LHCN-M2 (cell line): ENCODE data around the gene BPI. TPM values are rescaled to one million over a fixed set of nuclear protein-coding genes. Genes with fewer than 3 reads are reported as not detected.
A peak's percentile ranks its signal among the peaks of the same experiment; 100 is the strongest.
"Not testable (repeated sequence)": the region's sequence is repeated elsewhere in the genome, so short reads cannot be mapped to it uniquely, and the experiment has no call there.

Experiments
- DNase-seq: peaks from one replicate; pipeline ENCODE4 v3.0.0-alpha.2; 2012; ENCODE audit warnings: low read depth
- total RNA-seq: library from RNA; depleted of rRNA; stranded (reverse); fragments of >200 nt; gene quantifications from 2 replicates; pipeline ENCODE4 v1.2.3, GENCODE V29; 2014

Gene BPI
- total RNA-seq, 1 experiment from 2014 or later: not detected

DNA sequence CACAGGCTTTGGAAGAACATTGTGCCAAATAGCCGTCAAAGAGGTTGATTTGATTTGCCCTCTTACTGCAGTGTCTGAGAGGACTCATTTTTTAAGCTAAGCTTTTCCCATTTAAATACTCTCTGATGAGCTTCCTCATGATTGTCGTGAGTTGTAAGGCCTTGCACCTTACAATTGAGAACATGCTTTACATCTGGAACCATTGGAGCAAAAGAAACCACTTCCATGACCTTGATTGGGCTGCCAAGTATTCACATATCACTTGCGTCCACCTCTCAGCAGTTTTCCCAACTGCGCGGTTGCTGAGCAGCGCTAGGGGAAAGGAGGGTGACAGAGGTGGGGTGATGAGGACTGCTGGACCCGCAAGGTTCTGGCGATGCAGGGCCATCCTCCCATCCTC lies 30.1 kb downstream of the BPI start:
- DNase-seq: no peak

DNA sequence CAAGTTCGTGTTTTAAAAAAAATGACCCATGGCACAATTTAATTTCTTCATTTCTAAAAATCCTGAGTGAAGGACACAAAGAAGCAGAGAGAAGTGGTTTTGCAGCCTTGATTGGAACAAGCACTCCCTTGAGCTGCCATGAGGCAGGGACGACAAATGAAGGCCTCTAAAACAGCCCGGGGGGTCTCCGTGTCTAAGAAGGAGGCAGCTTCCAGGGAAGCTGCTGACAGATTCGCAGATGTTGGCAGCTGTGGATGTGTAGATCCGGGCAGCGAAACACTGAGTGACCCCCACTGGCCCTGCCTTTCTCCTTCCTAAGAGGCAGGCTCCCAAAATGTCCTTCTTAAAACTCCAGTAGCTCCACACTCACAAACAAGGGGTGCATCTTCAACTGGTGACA lies 32.8 kb downstream of the BPI start:
- DNase-seq: no peak

DNA sequence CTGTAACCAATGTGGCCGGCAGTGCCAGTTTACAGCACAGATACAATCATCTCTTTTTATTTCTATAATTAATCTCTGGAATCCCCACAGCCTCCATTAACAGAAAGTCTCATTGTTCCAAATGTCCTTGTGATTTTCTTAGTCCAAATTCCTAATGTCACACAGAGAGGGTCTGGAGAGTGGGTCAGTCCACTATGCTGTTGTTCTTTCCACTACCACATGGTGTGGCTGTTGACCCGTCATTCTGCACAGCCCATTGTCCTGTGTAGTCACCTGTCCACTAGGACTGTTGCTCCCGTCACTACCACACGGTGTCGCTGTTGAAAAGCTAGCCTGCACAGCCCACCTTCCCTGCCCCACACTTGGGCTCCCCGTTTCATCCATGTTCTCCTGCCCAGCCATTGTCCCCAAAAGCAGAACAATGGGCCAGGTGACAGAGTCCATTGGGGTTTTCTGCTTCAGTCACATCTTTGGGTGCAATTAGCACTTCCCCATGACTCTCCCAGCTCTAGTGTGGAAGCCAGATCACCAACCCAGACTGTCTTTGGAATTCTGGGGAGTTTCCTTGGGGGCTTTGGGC lies 33.7 kb downstream of the BPI start:
- DNase-seq: peak; percentile 31

DNA sequence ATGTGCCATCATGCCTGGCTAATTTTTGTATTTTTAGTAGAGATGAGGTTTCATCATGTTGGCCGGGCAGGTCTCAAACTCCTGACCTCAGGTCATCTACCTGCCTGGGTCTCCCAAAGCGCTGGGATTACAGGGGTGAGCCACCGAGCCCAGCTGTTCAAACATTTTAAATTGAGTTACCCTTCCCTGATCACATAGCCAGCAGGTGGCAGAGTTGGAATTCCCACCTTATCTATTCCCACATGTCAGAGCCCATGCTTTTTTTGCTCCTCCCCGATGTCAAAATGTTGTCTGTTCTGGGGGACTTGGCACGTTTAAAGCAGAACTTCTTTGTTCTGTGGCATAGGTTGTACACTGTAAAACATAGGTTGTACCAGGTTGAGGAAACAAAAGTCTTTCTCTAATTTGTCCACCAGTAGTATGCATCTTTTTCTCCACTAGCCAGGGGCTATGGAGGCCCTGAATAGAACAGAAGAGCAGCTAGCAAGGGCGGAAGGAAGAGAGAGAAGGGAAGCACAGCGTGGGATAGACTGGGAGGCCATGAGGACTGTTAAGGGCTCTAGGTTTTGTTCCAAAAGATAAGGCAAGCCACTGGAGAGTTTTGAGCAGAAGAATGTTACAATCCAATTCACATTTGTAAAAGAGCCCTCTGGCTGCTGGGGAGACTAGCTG lies 35.0 kb downstream of the BPI start:
- no peak for DNase-seq

DNA sequence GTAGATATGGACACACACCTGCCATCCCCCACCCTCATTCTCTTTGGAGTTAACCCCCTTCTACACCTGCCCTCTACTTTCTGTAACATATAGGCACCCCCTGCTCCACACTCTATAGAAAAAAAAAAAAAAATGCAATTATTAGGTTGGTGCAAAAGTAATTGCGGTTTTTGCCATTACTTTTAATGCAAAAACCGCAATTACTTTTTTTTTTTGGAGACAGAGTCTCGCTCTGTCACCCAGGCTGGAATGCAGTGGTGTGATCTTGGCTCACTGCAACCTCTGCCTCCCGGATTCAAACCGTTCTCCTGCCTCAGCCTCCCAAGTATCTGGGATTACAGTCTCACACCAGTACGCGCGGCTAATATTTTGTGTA lies 35.6 kb downstream of the BPI start:
- not testable (repeated sequence) for DNase-seq

DNA sequence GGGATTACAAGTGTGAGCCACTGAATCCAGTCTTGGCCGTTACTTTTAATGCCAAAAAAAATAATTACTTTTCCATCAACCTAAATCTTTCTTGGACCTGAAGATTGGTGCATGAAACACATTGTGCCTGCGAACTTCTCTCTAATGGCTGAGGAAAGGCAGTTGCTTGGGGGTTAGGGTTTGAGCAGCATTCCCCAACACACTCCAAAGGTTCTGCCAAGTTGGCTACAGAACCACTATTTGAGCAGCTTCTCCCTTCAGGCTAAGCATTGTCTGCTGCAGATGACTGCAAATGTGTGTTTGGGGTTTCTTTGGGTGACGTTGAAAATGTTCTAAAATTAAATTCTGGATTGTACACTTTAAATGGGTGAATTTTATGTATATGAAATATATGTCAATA lies 36.0 kb downstream of the BPI start:
- DNase-seq: no peak

DNA sequence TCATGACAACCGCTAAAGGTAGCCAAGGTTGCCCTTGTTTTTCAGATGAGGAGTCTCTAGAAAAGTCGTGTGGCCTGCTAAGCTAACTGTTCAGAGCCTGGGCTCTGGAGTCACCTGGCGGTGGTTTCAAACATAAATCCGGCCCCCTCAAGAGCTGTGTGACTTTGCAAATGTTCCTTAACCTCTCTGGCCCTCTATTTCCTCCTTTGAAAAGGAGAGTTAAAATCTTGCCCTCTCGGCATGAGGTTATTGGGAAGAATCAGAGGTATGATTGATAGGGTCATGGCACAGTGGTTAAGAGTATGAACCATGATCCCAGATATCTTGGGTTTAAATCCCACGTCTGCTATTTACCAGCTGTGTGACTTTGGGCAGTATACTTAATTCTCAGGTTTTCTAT lies 36.7 kb downstream of the BPI start:
- no peak for DNase-seq

DNA sequence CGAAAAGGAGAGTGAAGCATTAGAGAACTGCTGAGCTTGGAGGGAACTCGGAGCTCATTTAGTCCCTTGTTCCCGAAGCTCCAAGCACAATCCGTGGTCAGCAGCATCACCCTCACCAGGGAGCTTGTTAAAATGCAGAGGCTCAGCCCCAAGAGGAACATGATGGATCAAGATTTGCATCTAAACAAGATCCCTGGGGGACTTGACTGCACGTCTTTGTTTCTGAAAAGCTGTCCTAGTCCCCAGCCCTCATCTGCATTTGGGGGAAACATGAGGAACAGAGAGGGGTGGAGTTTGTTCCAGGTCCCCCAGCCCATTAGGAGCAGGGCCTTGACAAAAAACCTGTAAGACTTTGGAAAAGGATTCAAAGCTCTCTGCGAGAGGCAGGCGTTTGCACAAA lies 38.3 kb downstream of the BPI start:
- DNase-seq: no peak

DNA sequence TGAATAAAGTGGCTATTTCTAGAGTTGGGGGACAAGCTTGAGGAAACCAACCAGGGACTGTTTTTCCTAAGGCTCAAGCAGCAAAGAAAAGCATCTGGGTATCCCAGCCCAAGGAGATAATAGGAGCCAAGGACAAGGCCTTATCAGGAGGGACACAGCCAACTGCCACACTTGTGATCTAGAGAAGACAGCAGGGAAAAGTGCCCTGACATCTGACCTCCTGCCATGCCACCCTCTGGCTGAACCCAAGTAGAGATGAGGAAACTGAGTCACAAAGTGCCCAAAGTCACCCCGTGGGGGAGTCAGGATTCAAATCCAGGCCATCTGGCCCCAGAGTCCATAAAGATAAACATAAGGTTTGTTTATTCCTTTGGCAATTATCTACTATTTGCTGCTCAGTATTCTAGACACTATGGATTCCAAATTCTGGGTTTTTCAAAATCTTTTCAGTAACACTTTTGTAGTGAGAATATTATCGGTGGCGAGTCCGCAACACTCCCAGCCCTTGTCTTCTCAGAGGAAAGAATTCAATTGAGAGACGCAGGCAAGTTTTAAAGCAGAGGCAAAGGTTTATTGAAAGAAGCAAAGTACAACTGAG lies 38.9 kb downstream of the BPI start:
- DNase-seq: no peak

DNA sequence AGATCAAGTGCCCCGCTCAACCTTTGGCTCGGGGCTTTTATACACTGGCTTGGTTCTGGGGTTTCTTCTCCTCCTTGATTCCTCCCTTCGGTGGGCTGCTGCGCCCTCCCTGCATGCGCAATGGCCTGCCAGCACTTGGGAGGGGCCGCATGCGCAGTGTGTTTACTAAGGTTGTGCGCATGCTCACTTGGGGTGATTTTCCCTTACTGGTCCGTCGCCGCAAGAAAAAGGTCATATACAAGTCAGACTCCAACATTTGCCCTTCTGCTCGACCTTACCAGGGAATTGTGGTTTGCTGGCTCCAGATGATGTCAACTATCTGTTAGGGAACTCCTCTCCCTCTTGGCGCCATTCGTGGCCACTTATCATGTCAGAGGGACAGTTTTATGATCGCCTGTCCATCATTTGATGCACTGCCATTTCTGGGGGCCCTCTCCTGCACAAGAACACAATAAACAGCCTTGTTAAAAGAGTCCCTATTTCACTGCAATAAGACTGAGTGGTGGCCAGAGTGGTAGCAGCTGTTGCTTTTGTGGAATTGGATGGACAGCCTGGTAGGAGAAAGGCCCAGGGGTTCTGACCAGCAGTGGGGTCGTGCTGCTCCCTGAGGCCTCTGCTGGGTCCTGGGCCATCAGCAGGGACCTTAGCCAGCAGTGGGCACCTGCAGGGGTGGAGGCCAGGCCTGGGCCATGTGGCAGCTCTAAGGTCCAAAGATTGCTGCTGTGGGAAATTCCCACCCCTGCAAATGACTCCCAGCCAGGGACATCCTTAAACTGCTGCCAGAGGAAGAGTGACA lies 39.6 kb downstream of the BPI start:
- DNase-seq: no peak

DNA sequence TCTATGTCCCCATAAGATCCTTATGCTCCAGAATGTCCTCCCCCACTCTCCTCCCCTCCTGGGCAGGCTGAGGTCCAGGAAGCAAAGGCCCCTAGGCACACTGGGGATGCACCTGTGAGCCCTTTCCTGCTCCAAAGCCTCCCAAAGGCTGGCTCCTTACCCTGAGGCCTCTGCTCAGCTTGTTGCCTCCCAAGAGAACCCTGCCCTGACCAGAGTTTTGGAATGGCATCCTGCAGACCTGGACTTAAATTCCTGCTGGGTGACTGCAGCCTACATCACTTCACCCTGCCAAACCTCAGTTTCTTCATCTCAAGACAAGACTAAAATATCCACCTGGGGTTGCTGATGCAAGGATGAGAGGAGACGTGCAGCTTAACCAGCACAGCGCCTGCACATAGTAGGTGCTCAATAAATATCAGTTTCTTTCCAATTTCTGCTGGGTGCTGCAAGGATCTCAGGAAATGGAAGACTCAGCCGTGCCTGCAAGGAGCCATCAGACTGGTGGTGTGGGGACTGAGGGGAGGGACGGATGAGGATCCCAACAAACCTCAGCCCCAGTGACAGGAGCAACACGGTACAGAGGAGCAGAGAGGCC lies 40.2 kb downstream of the BPI start:
- no peak for DNase-seq

DNA sequence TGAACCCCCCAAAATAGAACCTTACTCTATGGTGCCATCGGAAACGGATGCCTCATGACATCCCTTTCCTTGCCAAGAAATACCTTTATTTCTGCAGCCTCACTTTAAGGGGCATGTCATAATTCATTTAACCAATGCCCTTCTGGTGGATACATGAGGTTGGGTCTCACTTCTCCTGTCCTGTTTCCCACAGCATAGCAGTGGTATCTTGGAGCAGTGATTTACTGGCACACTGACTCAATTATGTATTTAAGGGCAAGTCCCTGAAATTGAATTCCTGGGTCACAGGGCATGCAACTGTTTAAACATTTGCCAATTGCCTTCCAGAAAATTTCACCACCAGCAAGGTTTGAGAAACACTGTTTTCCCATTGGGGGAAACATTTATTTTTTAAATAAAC lies 41.7 kb downstream of the BPI start:
- no peak for DNase-seq

DNA sequence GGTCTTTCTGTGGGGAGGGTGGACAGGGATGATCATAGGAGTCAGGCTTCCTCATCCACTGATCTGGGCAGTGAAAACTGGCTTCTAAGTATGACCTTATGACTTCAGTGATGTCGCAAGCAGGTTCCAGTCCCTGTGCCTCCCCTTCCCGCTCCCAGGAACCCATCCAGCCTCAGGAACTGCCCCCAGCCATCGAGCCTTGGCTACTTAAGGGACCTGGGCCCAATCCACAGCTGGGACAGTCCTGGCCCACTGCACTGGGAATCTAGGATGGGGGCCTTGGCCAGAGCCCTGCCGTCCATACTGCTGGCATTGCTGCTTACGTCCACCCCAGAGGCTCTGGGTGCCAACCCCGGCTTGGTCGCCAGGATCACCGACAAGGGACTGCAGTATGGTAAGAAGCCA lies 42.3 kb downstream of the BPI start, which contains the start of gene LBP:
Gene LBP (plus strand): TSS at position 236 of the 405 bp plus-strand sequence. CDS start 35 bp downstream, at position 271.
- DNase-seq: no peak

DNA sequence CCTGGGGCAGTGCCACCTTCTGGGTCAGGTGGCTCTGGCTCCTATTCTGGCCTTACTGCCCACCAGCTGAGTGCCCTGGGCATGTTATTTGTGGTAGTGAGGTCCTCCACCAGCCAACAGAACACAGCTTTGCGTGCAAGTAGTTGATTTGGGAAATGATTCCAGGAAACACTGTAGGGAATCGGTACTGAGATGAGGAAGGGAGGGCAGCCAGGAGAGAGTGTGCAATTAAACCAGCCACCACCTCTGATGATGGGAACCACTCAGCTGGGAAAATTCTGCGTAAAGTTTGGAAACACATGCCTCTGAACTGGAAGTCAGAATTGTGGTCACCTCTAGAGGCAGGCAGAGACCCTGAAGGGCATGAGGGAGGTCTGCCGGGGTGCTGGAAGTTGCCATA lies 42.8 kb downstream of the BPI start:
- no peak for DNase-seq

DNA sequence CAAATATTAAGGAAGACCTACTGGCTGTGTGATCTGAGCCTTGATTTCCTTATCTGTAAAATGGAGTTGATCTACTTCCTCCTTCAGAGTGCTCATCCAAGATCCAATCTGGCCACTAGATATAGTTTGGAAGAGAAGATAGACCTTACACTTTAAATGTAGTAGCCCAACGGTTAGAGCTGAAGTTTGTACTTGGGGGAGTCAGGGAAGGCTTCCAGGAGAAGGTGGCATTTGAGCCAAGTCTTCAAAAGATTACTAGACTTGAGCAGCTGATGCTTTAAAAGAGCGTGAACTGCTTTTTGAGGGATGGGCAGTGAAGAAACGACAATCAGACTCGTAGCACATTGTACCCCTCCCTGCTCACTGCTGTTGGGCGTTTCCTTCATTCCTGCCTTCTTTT lies 45.9 kb downstream of the BPI start:
- no peak for DNase-seq

DNA sequence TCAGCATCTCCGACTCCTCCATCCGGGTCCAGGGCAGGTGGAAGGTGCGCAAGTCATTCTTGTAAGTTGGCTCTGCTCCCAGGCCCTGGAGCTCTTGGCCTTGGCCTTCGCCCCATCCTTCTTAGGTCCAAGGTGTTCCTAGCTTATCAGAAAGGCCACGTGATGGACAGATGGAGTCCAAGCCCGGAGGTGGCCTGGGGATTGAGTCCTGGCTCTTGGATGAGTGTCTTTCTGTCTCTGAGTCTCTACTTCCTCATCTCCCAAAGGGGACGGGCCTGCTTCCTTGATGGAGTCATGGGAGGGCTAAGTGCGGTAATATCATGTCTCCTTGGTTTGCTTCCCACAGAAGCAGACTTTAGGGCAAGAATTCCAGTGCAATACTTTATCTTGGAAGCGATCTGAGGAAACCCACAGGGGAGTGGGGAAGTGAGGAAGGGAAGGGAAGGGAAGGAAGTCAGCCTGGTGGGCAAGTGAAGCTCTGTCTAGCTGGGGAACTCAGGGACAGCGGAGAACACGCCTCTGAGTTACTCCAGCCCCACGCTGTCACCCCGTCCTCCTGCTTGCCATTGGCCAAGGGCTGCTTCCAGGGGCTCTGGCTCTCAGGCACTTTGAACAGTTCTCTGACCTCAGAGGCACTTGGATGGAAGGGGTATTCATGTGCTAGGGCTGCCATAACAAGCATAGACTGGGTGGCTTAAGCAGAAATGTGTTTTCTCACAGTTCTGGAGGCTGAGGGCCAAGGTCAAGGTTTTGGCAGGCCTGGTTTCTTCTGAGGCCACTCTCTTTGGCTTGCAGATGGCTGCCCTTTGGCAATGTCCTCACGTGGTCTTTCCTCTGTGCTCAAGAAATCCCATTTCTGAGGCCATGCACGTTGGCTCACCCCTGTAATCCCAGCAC lies 47.2 kb downstream of the BPI start:
- DNase-seq: no peak

DNA sequence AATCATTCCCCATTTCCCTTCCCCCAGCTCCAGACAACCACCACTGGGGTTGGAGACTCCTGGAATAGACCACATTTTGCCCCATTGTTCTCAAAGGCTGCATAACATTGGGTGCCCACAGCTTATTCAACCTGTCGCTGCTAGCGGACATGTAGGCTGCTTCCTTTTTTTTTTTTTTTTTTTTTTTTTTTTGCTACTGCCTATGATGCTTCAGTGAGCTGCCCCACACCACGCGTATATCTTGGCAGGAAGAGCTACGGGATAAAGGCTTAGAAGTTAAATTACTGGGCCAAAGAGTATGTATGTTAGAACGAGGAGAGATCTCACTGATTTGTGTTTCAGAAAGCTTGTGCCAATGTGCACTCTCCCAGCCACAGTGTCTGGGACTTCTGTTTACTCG lies 49.4 kb downstream of the BPI start:
- no peak for DNase-seq

DNA sequence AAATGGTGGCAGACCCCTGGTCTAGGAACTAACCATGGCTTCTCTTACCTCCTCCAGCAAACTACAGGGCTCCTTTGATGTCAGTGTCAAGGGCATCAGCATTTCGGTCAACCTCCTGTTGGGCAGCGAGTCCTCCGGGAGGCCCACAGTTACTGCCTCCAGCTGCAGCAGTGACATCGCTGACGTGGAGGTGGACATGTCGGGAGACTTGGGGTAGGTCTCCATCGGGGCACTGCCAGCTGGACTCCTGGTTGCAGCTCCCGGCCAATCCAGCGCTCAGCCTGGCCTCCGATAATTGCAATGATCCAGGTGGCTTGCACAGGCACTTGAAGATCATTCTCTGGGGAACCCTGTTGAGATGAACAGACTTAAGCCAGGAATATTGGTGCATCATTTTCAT lies 50.3 kb downstream of the BPI start:
- no peak for DNase-seq

DNA sequence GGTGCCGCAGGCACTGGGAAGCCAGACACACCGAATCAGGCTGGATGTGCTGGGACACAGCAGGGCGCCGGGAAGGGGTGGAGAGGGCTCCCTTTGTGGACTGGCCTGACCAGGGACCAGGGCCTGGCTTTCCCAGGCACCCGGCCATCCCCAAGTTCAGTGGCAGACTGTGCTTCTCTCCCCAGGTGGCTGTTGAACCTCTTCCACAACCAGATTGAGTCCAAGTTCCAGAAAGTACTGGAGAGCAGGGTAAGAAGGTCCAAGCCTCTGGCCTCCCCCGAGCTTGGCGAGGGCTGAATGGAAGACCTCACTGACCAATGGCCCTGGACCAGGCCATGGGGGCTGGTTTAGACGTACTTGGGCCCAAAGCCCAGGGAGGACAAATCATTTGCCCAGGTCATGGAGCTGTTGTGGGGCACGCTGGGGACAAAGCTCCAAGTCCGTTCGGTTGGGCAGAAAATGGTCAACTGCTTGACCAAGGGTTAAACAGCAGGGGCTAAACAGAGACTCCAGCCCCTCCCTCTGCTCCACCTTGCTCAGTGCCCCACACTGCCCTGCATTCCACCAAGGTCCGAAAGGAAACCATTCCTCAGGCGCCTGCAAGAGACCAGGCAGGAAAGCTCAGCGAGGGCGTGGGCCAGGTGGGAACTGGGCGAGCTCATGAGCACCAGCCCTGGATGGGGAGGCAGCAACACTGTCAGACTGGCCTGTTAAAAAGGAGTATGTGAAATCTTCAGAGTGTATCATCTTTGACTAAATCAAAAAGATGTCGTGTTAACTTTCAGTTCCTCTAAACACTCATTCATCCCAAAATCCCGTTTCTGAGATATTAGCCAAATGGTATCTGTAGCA lies 51.4 kb downstream of the BPI start:
- DNase-seq: no peak

DNA sequence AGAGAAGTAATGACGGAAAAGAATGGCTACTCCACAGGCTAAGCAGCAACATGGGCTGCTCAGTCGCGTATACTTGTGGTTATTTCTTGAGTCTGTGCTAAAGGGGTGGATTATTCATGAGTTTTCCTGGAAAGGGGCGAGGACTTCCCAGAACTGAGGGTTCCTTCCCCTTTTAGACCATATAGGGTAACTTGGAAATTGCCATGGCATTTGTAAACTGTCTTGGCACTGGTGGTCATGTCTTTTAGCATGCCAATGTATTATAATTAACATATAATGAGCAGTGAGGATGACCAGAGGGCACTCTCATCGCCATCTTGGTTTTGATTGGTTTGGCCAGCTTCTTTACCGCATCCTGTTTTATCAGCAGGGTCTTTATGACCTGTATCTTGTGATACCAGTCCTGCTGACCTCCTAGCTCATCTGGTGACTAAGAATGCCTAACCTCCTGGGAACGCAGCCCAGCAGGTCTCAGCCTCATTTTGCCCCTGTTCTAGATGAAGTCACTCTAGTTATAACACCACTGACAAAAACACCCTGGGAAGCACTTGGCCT lies 53.8 kb downstream of the BPI start:
- DNase-seq: no peak
